AG20443 (cell line): ENCODE results near the gene CCDC154.
"Not testable (repeated sequence)": the region's sequence is repeated elsewhere in the genome, so short reads cannot be mapped to it uniquely, and the experiment has no call there.

Source experiments
- DNase-seq: peaks from one replicate; pipeline ENCODE4 v3.0.0; 2012; ENCODE audit warnings: low spot score, mixed read lengths

Gene CCDC154

DNA sequence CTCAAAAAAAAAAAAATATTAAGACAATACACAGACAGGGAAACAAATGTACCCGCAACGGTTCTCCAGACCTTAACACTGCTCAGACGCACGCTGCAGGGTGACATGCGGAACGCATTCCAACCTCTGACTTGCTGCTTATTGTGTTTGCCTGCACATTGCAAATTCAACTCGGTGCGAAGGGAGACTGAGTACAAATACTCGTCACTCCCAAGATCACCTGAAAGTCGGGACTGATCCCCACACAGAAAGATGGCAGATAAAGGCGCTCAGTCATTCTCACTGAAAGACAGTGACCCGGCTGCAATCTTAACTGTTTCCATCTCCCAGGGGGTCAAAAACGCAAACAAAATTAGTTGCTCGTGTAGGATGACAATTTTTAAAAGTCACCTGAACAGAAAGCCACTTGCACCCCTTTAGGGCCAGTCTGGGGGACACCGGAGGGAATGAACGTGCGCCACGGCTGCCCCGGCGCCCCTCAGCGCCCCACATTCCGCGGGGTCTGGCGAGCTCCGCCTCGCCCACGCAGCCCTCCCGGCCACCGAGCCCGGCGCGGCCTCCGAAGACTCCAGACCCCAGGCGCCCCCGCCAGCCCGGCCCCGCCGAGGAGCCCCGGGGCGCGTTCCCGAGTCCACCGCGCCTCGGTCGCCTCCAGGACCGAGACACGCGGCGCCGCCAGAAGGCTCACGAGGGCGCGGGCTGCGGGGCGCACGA, 29.9 kb upstream of the CCDC154 start:
- DNase-seq = peak; percentile 50

DNA sequence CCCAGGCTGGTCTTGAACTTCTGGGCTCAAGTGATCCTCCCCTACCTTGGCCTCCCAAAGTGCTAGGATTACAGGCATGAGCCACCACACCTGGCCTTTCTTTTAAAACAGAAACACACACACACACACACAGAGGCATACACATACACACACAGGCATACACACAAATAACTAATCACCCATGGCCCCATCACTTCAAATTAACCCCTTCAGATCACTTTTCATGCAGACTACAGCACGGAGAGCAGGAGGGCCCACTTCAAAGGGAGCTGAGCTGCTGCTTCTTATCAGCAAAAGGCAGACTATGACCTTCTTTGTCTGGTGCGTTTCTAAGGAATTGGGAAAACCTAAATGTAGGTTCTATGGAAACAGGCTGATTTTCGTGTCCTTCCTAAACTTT, 28.6 kb upstream of the CCDC154 start:
- no peak for DNase-seq

DNA sequence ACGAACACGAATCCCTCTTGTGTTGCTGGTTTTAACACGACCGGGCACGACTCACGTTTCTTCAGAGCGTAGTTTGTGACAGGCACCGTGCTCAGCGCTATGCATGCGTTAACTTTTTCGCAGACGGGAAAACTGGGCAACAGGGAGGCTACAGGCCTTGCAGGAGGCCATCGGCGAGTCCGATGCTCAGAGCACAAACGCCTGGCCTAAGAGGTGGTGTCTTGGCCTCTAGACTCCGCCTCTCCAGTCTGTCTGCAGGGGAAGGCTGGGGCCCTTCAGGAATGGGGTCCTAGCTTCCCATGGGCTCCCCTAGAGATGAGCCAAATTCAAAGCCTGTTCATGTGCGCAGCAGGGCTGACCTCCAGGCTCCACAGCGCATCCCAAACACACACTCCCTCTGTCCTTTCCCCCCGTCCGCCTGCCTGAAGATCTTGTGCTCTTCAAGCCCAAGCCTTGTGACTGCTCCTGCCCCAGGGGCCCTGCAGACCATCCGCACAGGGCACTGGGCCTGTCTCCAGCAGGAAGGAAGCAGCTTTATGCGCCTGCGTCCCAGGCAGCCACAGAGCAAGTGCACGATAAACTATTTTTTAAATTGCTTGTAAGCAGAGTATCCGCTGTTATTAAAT, 27.3 kb upstream of the CCDC154 start:
- DNase-seq = no peak

GRCh38 chr16:1470481-1471251, 26.3 kb upstream of the CCDC154 start:
- peak; percentile 52 for DNase-seq

- no peak for DNase-seq
Measured at GRCh38 chr16:1469693-1470201, 25.4 kb upstream of the CCDC154 start.

DNA sequence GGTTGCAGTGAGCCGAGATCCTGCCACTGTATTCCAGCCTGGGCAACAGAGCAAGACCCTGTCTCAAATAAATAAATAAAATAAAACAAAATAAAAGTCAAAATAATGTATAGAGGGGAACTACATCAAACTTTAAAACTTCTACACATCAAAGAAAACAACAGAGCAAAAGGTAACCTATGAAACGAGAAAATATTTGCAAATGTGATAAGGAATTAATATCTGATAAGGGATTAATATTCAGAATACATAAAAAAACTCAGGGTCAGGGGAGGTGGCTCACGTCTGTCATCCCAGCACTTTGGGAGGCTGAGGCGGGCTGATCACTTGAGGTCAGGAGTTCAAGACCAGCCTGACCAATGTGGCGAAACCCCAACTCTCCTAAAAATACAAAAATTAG, 24.8 kb upstream of the CCDC154 start:
- not testable (repeated sequence) for DNase-seq

GRCh38 chr16:1468426-1468810, 24.1 kb upstream of the CCDC154 start:
- no peak for DNase-seq

DNA sequence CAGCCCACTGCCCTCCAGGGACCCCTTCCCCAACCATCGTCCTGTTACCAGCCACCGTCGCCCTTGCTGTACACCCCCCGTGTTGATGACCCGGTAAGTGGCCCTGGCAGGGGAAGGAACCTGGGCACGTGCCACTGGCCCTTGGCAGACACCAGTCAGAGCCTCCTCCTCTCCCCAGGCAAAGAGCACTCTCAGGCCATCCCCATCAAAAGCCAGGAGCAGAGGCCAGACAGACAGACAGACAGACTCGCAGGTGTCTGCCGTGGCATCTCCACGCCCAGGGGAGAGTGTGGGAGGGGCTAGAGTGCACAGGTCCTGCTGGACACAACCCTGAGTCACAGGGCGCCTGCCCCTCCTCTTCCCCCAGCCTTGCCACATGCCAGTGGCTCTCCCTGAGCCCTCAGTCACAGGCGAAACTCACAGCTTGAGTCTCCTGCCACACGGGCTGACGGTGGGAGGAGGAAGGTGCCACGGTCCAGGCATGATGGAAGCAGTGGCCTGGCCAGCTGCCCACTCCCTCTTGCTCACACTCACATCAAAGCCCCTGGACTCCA, 22.7 kb upstream of the CCDC154 start:
- no peak for DNase-seq

GRCh38 chr16:1466054-1466453, 21.7 kb upstream of the CCDC154 start:
- no peak for DNase-seq

DNA sequence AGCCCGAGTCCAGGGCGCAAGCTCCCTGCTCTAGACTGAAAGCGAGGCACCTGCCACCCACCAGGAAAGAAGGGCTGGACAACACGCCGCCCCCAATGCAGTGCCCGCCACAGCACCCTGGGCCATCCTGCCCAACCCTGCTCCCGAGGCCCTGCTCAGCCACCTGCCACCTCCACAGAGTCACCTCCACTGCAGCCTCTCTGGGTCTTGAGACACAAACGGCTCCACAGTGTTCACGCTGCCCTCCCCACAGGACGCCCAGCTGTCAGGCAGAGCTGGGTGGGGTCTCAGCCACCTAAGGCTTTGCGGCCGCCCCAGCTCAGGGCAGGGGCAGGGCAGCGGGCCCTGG, 21.2 kb upstream of the CCDC154 start:
- no peak for DNase-seq

DNA sequence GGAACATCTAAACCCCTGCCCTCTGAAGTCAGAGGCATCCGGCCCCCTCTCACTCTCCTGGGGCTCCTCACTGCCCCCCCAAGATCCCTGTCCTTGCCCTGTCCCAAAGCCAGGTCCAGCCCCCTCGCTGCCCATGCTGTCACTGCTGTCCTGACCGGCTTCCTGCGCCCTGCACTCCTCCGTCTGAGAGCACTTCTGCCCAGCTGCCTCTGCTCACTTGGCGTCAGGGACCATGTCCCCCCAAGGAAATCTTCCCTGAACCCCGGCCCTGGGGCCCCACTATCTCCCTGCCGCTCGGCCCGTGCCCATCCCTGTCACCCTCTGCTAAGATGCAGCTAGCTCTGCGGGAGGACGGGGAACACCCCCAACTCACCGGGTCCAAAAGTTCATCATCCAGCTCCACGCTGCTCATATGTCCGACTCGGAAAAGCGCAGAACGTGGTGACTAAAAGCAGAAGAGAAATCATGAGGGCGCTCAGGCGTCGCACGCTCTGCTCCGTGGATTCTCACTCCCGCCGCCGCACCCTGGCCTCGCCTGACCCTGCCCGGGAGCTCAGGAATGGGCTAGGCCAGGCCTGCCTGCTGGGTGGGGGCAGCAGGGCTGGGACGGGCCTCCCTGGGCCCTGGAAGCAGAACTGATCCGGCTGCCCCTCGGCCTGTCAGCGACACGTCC, 20.7 kb upstream of the CCDC154 start:
- DNase-seq = no peak

DNA sequence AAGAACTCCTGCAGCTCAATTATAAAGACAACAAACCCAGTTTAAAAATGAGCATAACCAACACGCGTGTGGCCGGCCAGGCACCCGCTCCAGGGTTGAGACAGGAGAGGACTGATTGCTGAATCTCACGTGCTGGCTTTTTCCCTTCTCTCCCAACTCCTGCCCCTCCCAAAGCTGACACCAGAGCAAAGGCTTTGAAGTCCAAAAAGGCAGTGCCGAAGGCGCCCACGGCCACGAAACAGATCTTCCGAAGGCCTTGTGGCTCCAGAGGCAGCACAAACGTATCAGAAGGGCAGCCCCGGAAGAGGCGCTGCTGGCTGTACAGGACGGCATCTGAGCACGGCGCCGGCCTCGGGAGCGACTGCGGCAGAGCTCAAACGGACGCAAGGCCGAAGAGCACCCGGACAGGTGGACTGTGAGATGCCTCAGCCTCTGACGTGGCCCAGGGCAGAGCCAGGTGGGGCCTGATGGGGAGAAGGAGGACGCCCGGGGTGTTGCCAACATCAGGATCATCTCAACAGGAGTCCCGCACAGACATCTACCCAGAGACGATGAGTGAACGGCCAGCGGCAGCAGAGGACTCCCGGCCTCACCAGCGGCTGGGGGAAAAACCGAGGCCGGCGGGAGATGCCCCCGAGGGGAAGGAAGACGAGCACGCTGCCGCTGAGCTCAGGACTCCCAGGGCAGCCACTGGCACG, 20.0 kb upstream of the CCDC154 start:
- DNase-seq = no peak

- DNase-seq = no peak
Measured at GRCh38 chr16:1461146-1461545, 16.8 kb upstream of the CCDC154 start.

DNA sequence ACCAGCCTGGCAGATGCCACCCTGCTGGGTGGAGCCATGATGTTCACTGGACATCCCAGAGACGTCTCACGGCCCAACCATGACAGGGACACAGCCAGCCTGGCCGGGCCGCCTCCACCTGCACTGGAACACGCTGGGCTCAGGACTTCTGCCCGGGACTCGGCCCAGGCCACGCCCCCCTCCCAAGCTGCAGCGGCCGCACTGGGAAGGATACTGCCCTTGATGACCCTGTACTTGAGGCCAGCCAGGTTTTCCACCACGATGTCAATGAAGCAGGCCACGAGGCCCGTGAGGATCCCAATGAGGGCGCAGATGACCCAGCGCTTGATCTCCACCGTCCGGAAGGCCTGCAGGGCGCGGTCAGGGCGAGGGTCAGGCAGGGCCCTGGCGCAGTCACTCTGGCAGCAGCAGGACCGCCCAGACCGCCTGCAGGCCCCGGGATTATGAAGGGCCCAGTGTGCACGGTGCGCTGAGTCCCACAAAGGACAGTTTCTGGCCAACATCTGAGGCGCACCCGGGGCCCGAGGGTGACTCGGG, 16.3 kb upstream of the CCDC154 start:
- no peak for DNase-seq

- DNase-seq = no peak
Measured at GRCh38 chr16:1459967-1460366, 15.6 kb upstream of the CCDC154 start.

DNA sequence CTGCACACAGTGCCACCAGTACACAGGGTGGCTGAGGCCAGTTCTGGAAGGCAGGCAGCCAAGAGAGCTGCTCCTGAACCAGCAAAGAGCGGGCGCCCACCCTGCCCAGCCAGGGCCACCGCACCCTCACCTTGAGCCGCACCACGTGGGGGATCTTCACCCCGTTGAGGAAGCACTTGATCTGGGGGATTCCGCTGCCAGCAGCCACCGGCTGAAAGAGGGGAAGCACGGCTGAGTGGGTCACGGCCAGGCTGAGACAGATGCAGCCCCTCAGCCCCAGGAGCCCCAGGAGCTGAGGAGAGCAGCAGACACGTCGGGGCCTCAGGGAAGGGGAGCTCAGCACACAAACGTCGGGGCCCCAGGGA, 14.6 kb upstream of the CCDC154 start:
- DNase-seq = no peak

DNA sequence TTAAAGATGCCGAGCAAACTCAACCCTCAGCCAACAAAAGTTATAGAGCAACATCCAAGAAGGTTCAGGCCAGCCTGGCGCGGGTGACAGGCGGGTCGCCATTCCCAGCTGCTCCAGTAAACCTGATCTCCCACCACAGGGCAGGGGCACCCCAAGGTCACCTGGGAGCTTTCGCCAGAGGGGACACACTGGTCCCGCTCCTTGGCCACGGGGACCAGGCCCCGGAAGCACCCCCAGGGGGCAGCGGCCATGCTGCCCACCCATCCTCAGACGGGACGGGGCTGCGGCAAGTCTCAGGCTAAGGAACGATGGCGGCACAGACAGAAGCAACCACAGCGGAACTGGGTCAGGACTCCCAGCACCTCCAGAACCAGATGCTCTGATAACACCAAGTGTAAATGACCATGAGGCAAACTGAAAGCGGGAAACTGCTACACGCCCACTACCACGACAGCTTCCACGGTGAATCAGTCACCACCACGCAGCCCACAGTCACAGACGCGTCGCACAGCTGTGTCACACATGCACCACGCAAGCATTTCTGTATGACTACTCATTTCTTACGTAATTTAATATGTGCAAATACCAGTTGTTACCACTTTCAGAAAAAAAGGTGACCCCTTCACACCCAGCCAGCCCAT, 14.1 kb upstream of the CCDC154 start:
- DNase-seq = no peak

DNA sequence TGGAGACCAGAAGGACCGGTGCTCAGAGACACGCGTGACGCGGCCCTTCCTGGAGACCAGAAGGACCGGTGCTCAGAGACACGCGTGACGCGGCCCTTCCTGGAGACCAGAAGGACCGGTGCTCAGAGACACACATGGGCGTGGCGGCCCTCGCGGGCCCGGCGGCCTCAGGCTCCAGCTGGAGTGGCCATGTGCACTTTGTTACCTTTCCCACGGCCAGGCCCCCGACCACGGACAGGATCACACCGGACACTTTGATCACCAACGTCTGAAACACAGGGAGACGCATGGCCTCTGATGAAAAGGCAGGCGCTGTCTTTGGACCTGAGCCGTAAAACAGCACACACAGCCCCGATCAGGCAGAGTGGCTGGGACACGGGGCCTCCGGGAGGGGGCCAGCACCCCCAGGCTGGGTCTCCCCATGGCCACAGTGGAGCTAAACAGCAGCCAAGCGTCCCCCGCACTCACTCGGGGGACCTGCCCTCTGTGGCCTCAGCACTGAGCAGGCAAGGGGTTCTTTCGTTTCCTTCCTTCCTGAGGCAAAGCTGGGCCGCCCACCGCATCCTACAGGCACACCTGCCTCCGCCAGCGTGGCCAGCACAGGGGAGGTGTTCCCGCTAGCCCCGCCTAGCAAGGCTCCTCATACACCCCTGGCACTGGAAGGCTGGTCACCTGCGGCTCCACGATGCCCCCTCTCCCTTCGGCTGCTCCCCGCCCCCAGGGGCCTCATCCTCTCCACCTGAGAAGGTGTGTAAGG, 13.3 kb upstream of the CCDC154 start:
- no peak for DNase-seq

- DNase-seq = no peak
Measured at GRCh38 chr16:1456951-1457350, 12.6 kb upstream of the CCDC154 start.
